ENCODE data around the gene ABTB1.

DNA sequence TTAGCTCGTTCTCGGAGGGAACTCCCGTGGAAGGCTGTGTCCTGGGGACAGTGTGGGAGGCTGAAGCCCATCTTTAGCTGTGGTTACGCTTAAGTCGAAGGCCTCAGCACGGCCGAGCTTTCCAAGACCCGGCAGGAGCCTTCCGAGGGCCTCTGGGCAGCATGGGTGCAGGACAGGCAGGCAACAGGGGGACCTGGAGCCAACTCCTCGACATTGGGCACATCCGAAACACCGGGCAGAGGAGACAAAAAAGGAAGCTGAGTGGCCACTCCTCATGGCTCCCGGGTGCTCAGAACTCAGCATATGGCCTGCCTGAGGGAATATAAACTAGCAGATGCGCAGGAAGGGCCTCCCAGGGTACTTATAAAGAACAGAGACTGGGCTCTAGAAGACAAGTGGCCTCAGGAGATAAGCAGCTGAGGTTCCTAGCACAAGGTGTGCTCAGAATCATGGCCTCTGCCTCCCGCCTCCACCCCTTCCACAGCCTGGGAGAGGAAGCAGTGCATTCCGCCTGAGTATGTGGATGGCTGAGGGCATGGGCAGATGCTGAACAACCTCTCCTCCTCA is 34.1 kb downstream of the ABTB1 start:
- no peak for TF ChIP-seq CBX2 (IDR thresholded peaks at IDR 0.05; ENCODE audit: low read depth, low read length)
- no peak for TF ChIP-seq CBX2 (CRISPR knock-in tag; IDR thresholded peaks at IDR 0.05; ENCODE audit: low read depth)
- no peak for TF ChIP-seq ZNF143 (CRISPR knock-in tag; IDR thresholded peaks at IDR 0.05)
- TF ChIP-seq, protein P1, sequence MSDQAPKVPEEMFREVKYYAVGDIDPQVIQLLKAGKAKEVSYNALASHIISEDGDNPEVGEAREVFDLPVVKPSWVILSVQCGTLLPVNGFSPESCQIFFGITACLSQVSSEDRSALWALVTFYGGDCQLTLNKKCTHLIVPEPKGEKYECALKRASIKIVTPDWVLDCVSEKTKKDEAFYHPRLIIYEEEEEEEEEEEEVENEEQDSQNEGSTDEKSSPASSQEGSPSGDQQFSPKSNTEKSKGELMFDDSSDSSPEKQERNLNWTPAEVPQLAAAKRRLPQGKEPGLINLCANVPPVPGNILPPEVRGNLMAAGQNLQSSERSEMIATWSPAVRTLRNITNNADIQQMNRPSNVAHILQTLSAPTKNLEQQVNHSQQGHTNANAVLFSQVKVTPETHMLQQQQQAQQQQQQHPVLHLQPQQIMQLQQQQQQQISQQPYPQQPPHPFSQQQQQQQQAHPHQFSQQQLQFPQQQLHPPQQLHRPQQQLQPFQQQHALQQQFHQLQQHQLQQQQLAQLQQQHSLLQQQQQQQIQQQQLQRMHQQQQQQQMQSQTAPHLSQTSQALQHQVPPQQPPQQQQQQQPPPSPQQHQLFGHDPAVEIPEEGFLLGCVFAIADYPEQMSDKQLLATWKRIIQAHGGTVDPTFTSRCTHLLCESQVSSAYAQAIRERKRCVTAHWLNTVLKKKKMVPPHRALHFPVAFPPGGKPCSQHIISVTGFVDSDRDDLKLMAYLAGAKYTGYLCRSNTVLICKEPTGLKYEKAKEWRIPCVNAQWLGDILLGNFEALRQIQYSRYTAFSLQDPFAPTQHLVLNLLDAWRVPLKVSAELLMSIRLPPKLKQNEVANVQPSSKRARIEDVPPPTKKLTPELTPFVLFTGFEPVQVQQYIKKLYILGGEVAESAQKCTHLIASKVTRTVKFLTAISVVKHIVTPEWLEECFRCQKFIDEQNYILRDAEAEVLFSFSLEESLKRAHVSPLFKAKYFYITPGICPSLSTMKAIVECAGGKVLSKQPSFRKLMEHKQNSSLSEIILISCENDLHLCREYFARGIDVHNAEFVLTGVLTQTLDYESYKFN (CRISPR knock-in tag; conservative IDR thresholded peaks at IDR 0.05) = no peak
- TF ChIP-seq GPN1 (CRISPR knock-in tag; IDR thresholded peaks at IDR 0.05; ENCODE audit: borderline replicate concordance) = no peak
- TF ChIP-seq FOXA3 (CRISPR knock-in tag; IDR thresholded peaks at IDR 0.05) = no peak

Measured in HepG2 (cell line).